GM19351 (cell line): Measurements from ENCODE around the gene RNGTT.
"Not testable (repeated sequence)": the region's sequence is repeated elsewhere in the genome, so short reads cannot be mapped to it uniquely, and the experiment has no call there.

Source experiments
- ATAC-seq: cut with Tn5 transposase; IDR thresholded peaks from one replicate; pipeline ENCODE4 v1.9.1; 2021; ENCODE audit warnings: mild to moderate bottlenecking, moderate library complexity; ENCODE audit not compliant: unreplicated experiment

The RNGTT gene

DNA sequence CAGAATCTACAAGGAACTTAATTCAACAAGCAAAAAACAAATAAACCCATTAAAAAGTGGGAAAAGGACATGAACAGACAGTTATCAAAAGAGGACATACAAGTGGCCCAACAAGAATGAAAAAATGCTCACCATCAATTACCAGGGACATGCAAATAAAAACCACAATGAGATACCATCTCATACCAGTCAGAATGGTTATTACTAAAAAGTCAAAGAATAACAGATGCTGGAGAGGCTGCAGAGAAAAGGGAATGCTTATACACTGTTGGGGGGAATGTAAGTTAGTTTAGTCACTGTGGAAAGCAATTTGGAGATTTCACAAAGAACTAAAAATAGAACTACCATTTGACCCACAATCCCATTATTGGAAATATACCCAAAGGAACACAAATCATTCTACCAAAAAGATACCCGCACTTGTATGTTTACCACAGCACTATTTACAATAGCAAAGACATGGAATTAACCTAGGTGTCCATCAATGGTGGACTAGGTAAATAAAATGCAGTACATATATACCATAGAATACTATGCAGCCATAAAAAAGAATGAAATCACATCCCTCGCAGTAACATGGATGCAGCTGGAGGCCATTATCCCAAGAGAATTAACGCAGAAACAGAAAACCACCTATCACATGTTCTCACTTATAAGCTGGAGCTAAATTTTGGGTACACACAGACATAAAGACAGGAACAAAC is 48.4 kb downstream of the RNGTT start:
- no peak for ATAC-seq

DNA sequence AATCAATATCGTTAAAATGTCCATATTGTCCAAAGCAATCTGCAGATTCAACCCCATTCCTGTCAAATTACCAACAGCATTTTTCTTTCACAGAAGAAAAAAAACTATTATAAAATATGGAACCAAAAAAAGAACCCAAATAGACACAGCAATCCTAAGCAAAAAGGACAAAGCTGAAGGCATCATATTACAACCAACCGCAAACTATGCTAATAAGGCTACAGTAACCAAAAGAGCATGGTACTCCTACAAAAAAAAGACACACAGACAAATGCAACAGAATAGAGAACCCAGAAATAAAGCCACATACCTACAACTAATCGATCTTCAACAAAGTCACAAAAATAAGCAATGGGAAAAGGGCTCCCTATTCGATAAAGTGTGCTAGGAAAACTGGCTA is 49.2 kb downstream of the RNGTT start:
- ATAC-seq, result no peak

DNA sequence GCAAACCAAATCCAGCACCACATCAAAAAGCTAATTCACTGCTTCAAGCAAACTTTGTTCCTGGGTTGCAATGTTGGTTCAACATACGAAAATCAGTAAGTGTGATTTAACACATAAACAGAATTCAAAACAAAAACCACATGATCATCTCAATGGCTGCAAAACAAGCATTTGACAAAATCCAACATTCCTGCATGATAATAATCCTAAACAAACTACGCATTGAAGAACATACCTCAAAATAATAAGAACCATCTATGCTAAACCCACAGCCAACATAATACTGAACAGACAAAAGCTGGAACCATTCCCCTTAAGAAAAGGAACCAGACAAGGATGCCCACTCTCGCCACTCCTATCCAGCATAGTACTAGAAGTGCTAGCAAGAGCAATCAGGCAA is 49.9 kb downstream of the RNGTT start:
- no peak for ATAC-seq

DNA sequence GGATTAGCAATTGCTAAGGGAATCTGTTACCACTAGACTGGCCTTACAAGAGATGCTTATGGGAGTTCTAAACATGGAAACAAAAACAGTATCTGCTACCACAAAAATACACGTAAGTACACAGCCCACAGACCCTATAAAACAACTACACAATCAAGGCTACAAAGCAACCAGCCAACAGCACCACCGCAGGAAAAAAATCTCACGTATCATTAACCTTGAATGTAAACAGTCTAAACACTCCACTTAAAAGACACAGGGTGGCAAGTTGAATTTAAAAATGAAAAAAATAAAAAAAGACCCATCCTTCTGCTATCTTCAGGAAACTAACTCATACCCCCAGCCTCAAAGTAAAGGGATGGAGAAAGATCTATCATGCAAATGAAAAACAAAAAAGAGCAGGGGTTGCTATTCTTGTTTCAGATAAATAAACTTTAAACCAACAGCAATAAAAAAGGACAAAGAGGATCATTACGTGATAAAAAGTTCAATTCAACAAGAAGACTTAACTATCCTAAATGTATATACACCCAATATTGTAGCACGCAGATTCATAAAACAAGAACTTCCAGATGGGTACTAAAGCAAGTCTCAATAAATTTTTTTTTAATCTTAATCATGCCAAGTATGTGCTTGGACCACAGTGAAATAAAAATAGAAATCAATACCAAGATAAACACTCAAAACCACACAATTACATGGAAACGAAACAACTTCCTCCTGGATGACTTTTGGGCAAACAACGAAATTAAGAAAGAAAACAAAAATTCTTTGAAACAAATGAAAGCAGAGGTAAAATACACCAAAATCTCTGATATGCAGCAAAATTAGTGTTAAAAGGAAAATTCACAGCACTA is 52.3 kb downstream of the RNGTT start:
- ATAC-seq, result no peak

DNA sequence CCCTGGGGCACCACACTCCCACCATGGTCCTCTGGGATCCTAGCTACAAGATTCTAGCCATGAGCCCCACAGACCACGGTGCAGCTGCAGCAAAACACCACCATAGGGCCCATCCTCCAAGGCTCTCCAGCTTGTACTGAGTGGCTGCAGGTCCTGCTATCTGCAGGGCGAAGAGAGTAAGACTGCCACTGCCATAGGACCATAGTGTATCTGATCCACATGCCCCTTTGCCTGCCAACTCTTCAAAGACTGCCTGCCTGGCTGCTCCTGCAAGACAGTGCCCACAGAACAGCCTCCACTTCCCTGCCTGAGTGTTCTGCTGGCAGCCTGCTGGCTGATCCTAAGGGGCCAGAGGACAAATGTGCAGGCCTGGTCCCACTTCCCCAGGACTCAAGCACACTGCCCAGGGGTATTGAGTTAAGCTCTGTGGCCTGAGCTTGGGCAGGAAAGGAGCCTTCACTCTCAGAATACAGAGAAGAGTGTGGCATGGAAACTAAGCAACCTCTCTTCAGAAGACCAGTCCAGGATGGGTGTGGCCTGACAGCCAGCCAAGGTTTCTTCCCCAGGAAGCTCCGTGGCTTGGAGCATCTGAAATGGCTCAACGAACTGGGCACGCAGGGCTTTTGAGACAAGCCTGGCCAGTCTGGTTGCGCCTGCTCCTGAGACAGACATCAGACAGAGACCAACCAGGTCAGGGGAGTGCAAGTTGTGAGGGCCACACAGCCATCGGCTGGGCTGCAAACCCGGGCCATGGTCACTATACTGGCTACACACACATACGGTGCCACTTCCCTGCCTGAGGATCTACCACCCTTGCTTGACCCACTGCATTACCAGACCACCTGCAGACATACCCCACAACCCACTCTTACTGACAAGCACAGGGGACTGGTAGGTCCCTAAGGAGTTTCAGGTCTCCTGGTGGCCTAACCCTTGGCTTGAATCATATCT is 54.5 kb downstream of the RNGTT start:
- no peak for ATAC-seq

DNA sequence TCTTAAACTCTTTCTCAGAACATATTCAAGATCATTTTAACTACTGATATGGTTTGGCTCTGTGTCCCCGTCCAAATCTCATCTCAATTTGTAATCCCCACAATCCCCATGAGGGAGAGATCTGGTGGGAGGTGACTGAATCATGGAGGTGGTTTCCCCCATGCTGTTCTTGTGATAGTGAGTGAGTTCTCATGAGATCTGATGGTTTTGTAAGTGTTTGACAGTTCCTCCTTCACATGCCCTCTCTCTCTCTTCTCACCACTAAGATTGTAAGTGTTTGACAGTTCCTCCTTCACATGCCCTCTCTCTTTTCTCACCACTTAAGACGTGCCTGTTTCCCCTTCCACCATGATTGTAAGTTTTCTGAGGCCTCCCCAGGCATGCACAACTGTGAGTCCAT is 56.3 kb downstream of the RNGTT start:
- not testable (repeated sequence) for ATAC-seq

DNA sequence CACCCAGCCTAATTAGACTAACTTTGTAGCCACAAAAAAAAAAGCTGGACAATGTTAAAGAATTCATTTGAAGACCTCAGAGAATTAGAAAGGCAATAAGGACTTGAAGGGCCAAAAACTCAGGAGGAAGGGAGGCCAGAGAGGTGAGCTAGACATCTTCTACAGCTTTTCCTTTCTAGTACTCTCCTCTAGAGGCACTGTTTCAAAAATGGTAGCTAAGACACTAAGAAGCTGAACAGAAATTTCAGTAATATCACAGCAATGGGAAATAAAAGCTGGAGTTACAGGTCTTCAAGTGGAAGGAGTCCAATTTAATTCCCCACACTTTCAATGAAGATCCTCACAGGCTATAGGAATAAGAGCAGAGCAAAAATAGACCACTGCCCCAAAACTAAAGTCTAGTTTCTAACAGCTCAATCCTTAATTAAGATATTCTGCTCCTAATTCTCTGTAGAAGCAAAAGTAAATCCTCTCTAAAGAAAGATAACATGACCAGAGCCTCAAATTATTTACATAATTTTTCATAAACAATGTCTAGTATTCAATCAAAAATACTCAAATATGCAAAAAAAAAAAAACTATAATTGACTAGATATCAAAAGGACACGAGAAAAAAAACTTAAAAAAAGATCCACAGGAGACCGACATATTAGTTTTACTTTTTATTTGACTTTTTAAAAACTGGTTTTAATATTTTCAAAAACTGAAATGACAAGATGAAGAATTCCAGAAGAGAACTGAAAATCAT is 63.7 kb downstream of the RNGTT start:
- ATAC-seq, result no peak

DNA sequence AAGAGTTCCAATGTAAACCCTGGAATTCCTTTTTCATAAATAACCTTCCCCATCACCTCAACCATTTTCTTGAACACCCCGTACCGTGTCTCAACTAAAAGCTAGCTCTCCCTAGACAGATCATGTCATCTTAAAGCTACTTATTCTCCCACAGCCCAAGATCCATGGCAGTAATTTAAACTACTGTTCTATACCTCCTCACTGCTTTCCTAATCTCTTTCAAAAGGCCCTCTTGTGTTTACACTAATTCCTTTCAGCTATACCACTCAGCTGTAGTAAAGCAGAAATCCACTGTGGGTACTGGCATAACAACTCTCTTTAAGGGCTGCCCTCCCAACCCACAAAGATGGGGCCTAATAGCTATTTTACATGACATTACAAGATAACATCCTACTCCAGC is 67.5 kb downstream of the RNGTT start:
- ATAC-seq, result no peak

DNA sequence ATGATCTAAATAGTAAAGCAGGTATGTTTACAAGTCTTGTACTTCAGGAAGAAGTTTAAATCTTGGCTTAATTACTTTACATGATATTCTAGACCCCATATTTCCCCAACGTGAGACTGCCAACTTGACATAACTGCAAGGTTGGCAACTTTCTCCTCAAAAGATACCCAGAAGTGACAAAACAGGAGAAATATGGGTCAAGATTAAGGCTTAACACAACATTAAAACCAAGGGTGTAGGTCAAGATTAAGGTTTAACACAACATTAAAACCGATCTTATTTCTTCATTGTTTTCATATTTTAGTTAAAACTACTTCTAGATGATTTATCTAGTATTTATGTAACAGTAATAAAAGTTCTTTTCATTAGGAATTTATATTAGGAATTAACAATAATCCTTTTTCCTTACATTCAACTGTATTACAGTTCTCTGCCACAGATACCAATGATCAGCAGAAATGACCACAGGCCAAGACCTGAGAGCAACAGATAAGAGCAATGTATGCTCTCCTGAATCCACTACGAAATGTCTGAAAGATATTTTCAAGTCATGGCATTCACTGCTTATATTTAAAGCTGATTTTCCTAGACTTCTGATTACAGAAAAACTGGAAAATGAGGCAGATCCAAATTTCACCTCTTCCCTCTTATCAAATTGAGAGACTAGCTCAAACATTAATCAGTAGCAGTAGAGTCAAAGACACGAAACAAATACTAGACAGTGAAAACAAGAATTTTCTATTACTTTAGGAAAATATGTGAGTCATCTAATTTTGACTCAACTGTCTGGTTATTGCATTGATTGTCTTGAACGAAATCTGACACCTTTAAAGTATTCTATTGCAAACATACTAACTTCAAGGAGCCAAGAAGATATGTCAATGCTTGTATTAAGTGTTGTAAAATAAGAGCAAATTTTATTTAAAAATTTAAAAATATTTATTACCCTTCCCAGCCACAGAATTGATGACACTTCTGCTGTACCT is 72.3 kb downstream of the RNGTT start:
- ATAC-seq, result no peak

DNA sequence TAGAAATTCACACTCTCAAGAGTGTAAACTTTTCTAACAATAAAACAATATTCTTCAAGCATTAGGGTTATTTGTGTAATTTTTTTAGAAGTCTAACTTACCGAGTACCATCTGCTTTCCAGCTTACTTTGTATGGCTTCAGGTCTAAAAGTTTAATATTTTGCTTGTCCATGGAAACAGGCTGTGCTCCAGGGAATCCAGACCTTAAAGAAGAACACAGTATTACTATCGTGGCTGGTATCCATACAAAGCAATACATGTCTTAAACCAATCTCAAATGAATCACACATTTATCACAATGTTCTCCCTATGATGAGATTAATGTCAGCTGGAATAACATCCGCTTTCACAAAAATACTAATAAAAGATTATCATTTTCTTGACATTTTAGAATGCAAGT is 73.0 kb downstream of the RNGTT start:
- no peak for ATAC-seq

DNA sequence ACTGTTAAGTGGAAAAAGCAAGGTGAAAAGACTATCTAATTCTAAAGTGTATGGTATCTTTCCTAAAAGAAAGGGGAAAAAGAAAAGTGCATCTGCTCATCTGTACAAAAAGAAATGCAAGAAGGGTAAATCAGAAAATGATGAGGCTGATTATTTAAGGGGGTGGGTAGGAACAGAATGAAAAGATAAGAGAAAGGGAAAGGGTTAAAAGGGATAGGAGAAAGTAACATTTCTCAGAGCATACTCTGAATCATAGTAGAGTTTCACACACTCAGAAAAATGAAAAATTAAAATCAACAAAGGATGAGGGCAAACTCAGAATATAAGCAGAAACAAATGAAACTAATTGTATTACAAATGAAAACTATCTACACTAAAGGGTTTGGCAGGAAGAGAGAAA is 79.1 kb downstream of the RNGTT start:
- no peak for ATAC-seq

DNA sequence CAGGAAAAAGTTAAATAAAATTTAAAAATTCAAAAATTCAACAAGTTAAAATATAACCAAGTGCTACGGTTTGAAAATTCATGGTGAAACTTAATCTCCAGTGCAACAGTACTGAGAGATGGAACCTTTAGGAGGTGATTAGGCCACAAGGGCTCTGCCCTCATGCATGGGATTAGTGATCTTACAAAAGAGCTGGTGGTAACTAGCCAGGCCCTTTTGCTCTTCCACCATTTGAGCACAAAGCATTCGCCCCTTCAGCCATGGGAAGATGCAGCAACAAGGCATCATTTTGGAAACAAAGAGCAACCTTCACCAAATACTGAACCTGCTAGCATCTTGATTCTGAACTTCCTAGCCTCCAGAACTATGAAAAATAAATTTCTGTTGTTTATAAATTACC is 80.9 kb downstream of the RNGTT start:
- ATAC-seq, result no peak

DNA sequence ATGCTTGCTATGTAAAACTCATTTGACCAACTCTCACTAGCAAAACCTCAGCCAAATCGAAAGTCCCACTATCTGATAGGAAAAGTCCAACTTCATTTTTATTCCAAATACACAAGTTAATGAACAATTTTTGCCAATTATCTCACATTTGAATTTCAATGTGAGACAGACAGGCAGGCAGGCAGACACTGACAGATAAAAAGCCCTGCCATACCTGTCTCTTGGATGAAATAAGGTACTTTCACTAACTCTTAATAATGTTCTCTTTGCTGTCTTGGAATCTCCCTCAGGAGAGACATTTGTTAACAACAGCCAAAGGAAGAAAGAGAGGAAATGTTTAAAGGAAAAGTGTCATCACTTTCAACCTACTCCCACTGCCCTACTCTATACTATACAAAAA is 82.0 kb downstream of the RNGTT start:
- no peak for ATAC-seq

DNA sequence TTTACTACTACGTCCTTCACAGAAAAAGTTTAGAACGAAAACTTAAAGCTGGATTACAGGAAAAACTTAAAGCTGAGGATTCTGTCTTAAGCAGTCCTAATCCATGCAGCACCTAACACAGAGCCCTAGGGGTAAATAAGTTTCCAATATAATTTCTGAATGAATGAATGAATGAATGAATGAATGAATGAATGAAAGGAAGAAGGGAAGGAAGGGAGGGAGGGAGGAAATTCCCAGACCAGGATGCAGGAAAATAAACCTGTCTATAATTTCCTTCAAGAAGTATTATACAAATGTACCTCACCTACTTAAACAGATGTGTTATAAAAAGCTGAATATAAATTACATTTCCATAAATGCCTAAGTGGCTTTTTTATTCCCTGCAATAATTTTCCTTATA is 83.4 kb downstream of the RNGTT start:
- ATAC-seq, result no peak

DNA sequence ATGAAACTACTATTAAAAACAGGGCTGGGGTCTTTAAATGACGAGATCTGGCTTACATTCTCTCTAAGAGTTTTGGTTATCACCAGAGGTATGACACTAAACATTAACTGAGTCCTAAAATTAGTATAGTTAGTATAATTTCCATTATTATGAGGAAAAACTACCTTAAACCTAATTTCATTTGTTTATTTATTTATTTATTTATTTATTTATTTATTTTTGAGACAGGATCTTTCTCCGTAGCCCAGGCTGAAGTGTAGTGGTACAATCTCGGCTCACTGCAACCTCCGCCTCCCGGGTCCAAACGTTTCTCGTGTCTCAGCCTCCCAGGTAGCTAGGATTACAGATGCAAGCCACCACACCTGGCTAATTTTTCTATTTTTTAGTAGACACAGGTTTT is 85.5 kb downstream of the RNGTT start:
- no peak for ATAC-seq

DNA sequence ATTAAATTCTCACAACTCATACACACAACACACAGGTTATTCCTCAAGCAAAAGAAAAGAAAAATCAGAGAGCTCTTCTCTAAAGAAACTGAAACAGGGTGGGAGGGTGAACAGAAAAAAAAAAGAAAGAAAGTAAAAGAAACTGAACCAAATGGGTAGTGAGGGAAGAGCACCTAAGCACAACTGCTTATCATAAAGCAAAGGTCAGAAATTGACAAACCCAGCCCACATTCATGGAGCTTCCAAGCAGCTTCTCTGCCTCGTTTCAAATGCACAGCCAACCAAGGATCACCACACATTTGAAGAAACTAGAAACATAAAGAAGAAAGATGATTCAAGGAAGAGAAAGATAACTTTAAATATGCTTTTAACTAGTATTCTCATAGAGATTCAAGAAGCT is 90.5 kb downstream of the RNGTT start:
- no peak for ATAC-seq

DNA sequence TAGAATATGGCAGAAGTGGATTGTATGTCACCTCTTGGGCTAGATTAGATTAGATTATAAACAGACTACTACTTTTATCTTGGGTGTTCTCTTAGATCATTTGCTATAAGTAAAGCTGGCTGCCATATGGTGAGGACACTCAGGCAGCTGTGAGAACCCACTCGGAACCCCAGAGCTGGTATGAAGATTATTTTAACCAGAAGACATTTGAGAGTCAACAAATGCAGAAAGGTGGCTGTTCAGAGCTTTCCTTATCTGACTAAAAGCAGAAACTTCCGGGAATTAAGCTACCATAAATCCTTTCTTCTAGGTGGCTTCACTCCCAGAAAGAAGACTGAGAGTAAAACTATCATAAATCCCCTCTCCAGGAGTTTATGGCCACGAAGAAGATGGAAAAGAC is 91.9 kb downstream of the RNGTT start:
- ATAC-seq, result no peak

DNA sequence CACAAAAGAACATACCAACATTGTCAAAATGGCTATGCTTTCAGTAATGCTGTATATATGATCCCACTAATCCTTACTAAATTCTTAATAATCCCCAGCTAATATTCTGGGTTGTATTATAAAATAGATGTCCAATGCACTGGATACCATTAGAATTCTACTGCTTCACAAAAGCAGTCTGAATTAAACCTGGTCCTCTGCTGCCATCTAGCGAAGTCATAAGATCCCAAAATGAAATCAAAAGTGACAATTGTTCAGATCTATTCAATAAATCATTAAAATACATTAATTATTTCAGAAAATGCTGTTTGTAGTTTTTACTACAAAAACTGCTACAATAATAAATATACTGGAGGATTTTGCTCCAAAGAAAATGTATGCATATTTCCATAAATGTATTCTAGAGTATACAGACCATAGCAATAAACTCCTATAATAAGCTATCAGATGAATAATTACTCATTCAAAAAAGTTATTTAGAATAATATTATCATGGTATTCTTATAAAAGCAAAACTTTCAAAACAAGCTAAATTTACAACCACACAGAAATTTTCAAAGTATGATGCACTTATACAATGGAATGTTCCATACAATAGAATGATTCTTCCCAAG is 92.6 kb downstream of the RNGTT start:
- no peak for ATAC-seq
